Measurements from ENCODE around the gene GYPB.
"Not testable (repeated sequence)": the region's sequence is repeated elsewhere in the genome, so short reads cannot be mapped to it uniquely, and the experiment has no call there.

The GYPB gene

GRCh38 chr4:144019277-144019676 is at the start of gene GYPB:
Gene GYPB (minus strand): TSS chr4:144019380. CDS start chr4:144019287, 93 bp downstream.
- H3K27me3 Mint-ChIP-seq = not testable (repeated sequence)

GRCh38 chr4:144061556-144061955 is 42.4 kb upstream of the GYPB start:
- H3K36me3 Mint-ChIP-seq (ENCODE audit: low read depth); H3K4me3 Mint-ChIP-seq; DNase-seq; ATAC-seq; H3K27ac Mint-ChIP-seq; H3K27me3 Mint-ChIP-seq; H3K4me1 Mint-ChIP-seq: not testable (repeated sequence)
- peaks cover 16% of the 10 kb centered on the region for H3K9me3 Mint-ChIP-seq

More at GRCh38 chr4:144019277-144019676, at the start of gene GYPB:
- not testable (repeated sequence) for H3K27ac Mint-ChIP-seq; H3K36me3 Mint-ChIP-seq (ENCODE audit: low read depth); H3K9me3 Mint-ChIP-seq; DNase-seq; H3K4me1 Mint-ChIP-seq; ATAC-seq; H3K4me3 Mint-ChIP-seq

GRCh38 chr4:144060234-144060859 is 41.2 kb upstream of the GYPB start:
- not testable (repeated sequence) for H3K36me3 Mint-ChIP-seq (ENCODE audit: low read depth); DNase-seq; ATAC-seq; H3K27me3 Mint-ChIP-seq; H3K4me3 Mint-ChIP-seq; H3K4me1 Mint-ChIP-seq; H3K27ac Mint-ChIP-seq
- H3K9me3 Mint-ChIP-seq = peaks cover 16% of the 10 kb centered on the region

GRCh38 chr4:144056800-144057199 is 37.6 kb upstream of the GYPB start:
- H3K4me3 Mint-ChIP-seq = no peak overlapping the region

GRCh38 chr4:144055336-144055735 is 36.2 kb upstream of the GYPB start:
- not testable (repeated sequence) for H3K27ac Mint-ChIP-seq; H3K27me3 Mint-ChIP-seq; H3K9me3 Mint-ChIP-seq; H3K36me3 Mint-ChIP-seq (ENCODE audit: low read depth); DNase-seq; ATAC-seq; H3K4me3 Mint-ChIP-seq; H3K4me1 Mint-ChIP-seq

More at GRCh38 chr4:144056800-144057199, 37.6 kb upstream of the GYPB start:
- no peaks in the 10 kb centered on the region for H3K4me1 Mint-ChIP-seq
- peaks cover 10% of the 10 kb centered on the region for H3K9me3 Mint-ChIP-seq
- peaks cover 1% of the 10 kb centered on the region for H3K27me3 Mint-ChIP-seq
- DNase-seq (no peak), ATAC-seq (no peak)
- H3K36me3 Mint-ChIP-seq (ENCODE audit: low read depth) = peaks cover 4% of the 10 kb centered on the region
- H3K27ac Mint-ChIP-seq = no peak overlapping the region

GRCh38 chr4:144051494-144051893 is 32.3 kb upstream of the GYPB start:
- not testable (repeated sequence) for H3K9me3 Mint-ChIP-seq; ATAC-seq; H3K4me3 Mint-ChIP-seq; H3K36me3 Mint-ChIP-seq (ENCODE audit: low read depth); H3K27me3 Mint-ChIP-seq; DNase-seq; H3K27ac Mint-ChIP-seq; H3K4me1 Mint-ChIP-seq

GRCh38 chr4:144050631-144051030 is 31.5 kb upstream of the GYPB start:
- H3K27me3 Mint-ChIP-seq; ATAC-seq; H3K4me1 Mint-ChIP-seq; DNase-seq; H3K27ac Mint-ChIP-seq; H3K4me3 Mint-ChIP-seq; H3K9me3 Mint-ChIP-seq; H3K36me3 Mint-ChIP-seq (ENCODE audit: low read depth): not testable (repeated sequence)

- H3K9me3 Mint-ChIP-seq; DNase-seq; H3K27ac Mint-ChIP-seq; H3K4me3 Mint-ChIP-seq; H3K27me3 Mint-ChIP-seq; H3K4me1 Mint-ChIP-seq; ATAC-seq; H3K36me3 Mint-ChIP-seq (ENCODE audit: low read depth): not testable (repeated sequence)
Observed at GRCh38 chr4:144049495-144050424, 30.6 kb upstream of the GYPB start.

- not testable (repeated sequence) for H3K27me3 Mint-ChIP-seq; H3K9me3 Mint-ChIP-seq; ATAC-seq; H3K36me3 Mint-ChIP-seq (ENCODE audit: low read depth); DNase-seq; H3K4me3 Mint-ChIP-seq; H3K27ac Mint-ChIP-seq; H3K4me1 Mint-ChIP-seq
Observed at GRCh38 chr4:144044936-144045335, 25.8 kb upstream of the GYPB start.

- H3K9me3 Mint-ChIP-seq; DNase-seq; ATAC-seq; H3K4me1 Mint-ChIP-seq; H3K4me3 Mint-ChIP-seq; H3K27ac Mint-ChIP-seq; H3K27me3 Mint-ChIP-seq; H3K36me3 Mint-ChIP-seq (ENCODE audit: low read depth): not testable (repeated sequence)
Observed at GRCh38 chr4:144032580-144032979, 13.4 kb upstream of the GYPB start.

GRCh38 chr4:144031875-144032274 is 12.7 kb upstream of the GYPB start:
- not testable (repeated sequence) for H3K27me3 Mint-ChIP-seq; H3K27ac Mint-ChIP-seq; H3K36me3 Mint-ChIP-seq (ENCODE audit: low read depth); H3K4me1 Mint-ChIP-seq; ATAC-seq; DNase-seq; H3K9me3 Mint-ChIP-seq; H3K4me3 Mint-ChIP-seq

- H3K4me1 Mint-ChIP-seq; H3K4me3 Mint-ChIP-seq; ATAC-seq; H3K27me3 Mint-ChIP-seq; H3K9me3 Mint-ChIP-seq; H3K27ac Mint-ChIP-seq; H3K36me3 Mint-ChIP-seq (ENCODE audit: low read depth); DNase-seq: not testable (repeated sequence)
Observed at GRCh38 chr4:144031369-144031768, 12.2 kb upstream of the GYPB start.

GRCh38 chr4:144030708-144031107 is 11.5 kb upstream of the GYPB start:
- peak overlapping the region; percentile 16 for H3K27ac Mint-ChIP-seq
- ATAC-seq; H3K4me1 Mint-ChIP-seq; DNase-seq; H3K27me3 Mint-ChIP-seq; H3K36me3 Mint-ChIP-seq (ENCODE audit: low read depth); H3K4me3 Mint-ChIP-seq; H3K9me3 Mint-ChIP-seq: not testable (repeated sequence)

GRCh38 chr4:144026682-144027081 is 7.5 kb upstream of the GYPB start:
- H3K27ac Mint-ChIP-seq; ATAC-seq; H3K36me3 Mint-ChIP-seq (ENCODE audit: low read depth); H3K27me3 Mint-ChIP-seq; H3K9me3 Mint-ChIP-seq; H3K4me3 Mint-ChIP-seq; DNase-seq; H3K4me1 Mint-ChIP-seq: not testable (repeated sequence)

GRCh38 chr4:144024399-144025053 is 5.3 kb upstream of the GYPB start:
- H3K27me3 Mint-ChIP-seq; H3K36me3 Mint-ChIP-seq (ENCODE audit: low read depth); ATAC-seq; H3K4me3 Mint-ChIP-seq; H3K9me3 Mint-ChIP-seq; H3K4me1 Mint-ChIP-seq; DNase-seq; H3K27ac Mint-ChIP-seq: not testable (repeated sequence)
